ENCODE measurements around the gene NUTM1. TPM values are rescaled to one million over a fixed set of nuclear protein-coding genes. Genes with fewer than 3 reads are reported as not detected.
"Not testable (repeated sequence)": the region's sequence is repeated elsewhere in the genome, so short reads cannot be mapped to it uniquely, and the experiment has no call there.

Gene NUTM1
- total and polyA plus RNA-seq, 2 donors = 0.03 TPM; not detected in 1

DNA sequence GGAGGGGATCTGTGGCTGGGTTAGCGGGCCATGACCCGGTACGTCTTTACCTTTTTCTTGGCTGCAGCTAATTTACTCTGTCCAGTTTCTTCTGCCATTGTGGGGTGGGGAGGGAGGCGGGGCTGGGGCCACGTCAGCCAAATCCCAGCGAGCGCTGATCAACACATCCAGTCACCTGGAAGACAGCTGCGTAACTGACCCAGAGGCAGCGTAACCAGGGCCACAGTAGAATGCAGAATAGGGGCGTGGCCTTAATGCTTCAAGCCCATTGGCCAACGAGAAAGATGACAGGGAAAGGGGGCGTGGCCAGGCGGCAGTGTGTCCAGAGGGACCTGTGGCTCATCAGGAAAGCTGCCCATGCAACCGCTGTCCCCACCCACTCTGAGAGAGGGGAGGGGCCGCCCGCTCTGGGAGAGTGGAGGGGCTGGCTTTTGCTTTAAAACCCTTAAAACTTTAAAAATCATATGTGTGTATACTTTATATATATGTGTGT lies 46.5 kb downstream of the NUTM1 start:
- not testable (repeated sequence) for H3K36me3 ChIP-seq (ENCODE audit: insufficient read depth); H3K27ac ChIP-seq (ENCODE audit: low read depth); H3K4me1 ChIP-seq (ENCODE audit: insufficient read depth); DNase-seq (ENCODE audit: extremely low spot score); H3K4me3 ChIP-seq (ENCODE audit: low read depth, low read length)
- no CpG with 5 or more reads among the region's 16 CpGs for WGBS

DNA sequence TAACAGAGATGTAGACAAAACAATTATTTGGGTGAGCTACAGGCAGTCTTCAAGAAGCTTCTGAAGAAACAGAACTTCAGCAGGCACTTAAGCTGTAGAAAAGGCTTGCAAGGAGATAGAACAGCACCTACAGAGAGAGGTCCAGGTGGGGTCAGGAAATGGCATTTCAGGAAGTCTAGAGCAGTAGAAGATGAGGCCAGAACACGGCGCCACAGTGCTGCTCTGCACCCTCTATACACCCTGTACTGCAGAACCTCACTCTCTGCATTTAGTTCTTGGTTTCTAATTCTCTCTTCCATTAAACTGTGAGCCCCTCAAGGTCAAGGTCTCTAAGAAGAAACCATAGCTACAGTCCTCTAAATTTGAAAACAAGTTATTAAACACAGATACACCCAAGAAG lies 49.9 kb downstream of the NUTM1 start:
- not testable (repeated sequence) for H3K27ac ChIP-seq (ENCODE audit: low read depth); H3K36me3 ChIP-seq (ENCODE audit: insufficient read depth); DNase-seq (ENCODE audit: extremely low spot score); H3K4me3 ChIP-seq (ENCODE audit: low read depth, low read length); H3K4me1 ChIP-seq (ENCODE audit: insufficient read depth)
- WGBS = 92% methylated on average over 2 of the region's 2 CpGs

DNA sequence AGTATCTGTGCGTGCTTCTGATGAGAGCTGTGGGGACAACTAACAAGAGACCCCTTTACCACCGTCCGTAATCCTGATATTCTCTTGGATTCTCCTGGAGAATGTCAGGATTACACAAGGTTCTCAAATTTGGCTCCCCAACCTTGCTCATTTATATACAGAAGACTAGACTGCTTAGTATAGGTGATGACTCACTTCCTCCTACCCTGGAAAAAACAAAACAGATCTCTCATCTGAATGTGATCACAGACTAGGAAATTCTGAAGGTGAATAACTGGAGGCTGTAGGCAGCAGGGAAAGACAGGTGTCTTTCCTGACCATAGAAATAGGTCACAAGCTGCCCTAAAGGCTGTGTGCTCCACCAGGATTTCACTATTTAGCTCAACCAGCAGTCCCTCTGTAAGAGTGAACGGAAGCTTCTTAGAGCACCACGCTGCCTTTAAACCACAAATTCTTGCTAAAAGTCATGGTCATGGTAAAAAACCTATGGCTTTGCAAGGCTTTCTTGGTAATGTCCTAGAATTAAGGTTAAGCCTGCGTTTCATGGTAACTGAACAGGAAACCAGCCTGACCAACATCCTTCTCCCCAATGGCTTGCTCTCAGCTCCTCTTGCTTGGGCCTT lies 54.6 kb downstream of the NUTM1 start:
- H3K36me3 ChIP-seq (ENCODE audit: insufficient read depth); H3K4me3 ChIP-seq (ENCODE audit: low read depth, low read length); DNase-seq (ENCODE audit: extremely low spot score); H3K27ac ChIP-seq (ENCODE audit: low read depth); H3K4me1 ChIP-seq (ENCODE audit: insufficient read depth): not testable (repeated sequence)
- 82% methylated on average over 3 of the region's 6 CpGs for whole genome bisulfite sequencing

DNA sequence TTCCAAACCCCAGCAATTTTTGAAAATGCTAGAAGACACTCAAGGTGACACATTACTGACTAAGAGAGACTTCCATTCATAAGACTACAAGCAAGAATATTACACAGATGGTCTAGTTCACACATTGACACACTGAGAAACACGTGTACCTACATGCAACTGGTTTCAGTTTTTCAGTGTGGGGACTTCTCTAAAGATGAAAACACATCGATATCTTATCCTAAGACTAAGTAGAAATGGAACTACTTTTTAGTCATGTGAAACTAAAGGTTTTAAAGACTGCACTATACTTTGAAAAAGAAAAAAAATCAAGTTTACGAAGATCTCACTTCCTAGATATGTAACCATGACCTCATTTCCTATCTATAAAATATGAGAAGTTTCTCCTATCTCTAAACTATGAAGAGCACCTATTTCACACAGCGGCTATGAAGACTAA lies 60.1 kb downstream of the NUTM1 start:
- 85% methylated on average over 1 of the region's 4 CpGs for WGBS
- not testable (repeated sequence) for H3K36me3 ChIP-seq (ENCODE audit: insufficient read depth); H3K27ac ChIP-seq (ENCODE audit: low read depth); DNase-seq (ENCODE audit: extremely low spot score); H3K4me3 ChIP-seq (ENCODE audit: low read depth, low read length); H3K4me1 ChIP-seq (ENCODE audit: insufficient read depth)

DNA sequence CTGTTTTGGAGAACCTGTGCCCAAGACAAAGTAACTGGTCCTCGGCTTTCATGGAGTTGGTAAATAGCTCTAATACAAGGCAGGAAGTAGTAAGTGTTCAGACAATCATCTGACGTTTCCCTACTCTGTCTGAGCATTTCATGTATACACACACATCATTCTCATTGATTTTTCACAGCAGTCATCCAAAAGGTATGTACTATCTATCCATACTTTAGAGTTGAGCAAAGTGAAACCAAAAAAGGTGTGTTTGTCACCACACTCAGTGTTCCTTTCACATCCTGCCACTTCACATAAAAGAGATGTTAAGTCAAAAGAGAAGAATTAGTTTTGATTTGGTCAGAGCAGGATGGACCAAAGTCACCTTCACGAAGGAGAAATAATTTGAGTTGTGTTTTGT lies 60.8 kb downstream of the NUTM1 start:
- not testable (repeated sequence) for DNase-seq (ENCODE audit: extremely low spot score); H3K36me3 ChIP-seq (ENCODE audit: insufficient read depth)
- no CpG with 5 or more reads among the region's 3 CpGs for WGBS

More for the DNA sequence above, 60.8 kb downstream of the NUTM1 start:
- not testable (repeated sequence) for H3K27ac ChIP-seq (ENCODE audit: low read depth); H3K4me3 ChIP-seq (ENCODE audit: low read depth, low read length); H3K4me1 ChIP-seq (ENCODE audit: insufficient read depth)

Small RNA genes lying within 50 kb of the gene (small RNA-seq; reads per million reads assigned to genes)
- gene MIR1233-1 (not detected), gene RF00019 (not detected)

Other genes with a start within 250 kb of the NUTM1 start
- gene EMC7, start 241.5 kb upstream of the NUTM1 start, total RNA-seq = 26.2 TPM
- 80.4 TPM for gene EMC7, start 241.5 kb upstream of the NUTM1 start, polyA plus RNA-seq
- 1.9 TPM for gene PGBD4, start 241.2 kb upstream of the NUTM1 start, total RNA-seq
- 0.96 TPM for gene PGBD4, start 241.2 kb upstream of the NUTM1 start, polyA plus RNA-seq
- 143 TPM for gene KATNBL1, start 133.2 kb upstream of the NUTM1 start, total RNA-seq
- 15.3 TPM for gene KATNBL1, start 133.2 kb upstream of the NUTM1 start, polyA plus RNA-seq
- 77.0 TPM for gene EMC4, start 118.3 kb upstream of the NUTM1 start, total RNA-seq
- gene EMC4, start 118.3 kb upstream of the NUTM1 start, polyA plus RNA-seq = 135 TPM
- 22.2 TPM for gene SLC12A6, start 5.5 kb upstream of the NUTM1 start, total RNA-seq
- 6.6 TPM for gene SLC12A6, start 5.5 kb upstream of the NUTM1 start, polyA plus RNA-seq
- gene NOP10, start 179 bp upstream of the NUTM1 start, total RNA-seq = 129 TPM
- gene NOP10, start 179 bp upstream of the NUTM1 start, polyA plus RNA-seq = 169 TPM
- 12.2 TPM for gene LPCAT4, start 23.9 kb downstream of the NUTM1 start, total RNA-seq
- 32.5 TPM for gene LPCAT4, start 23.9 kb downstream of the NUTM1 start, polyA plus RNA-seq
- gene GOLGA8A, start 94.5 kb downstream of the NUTM1 start, total RNA-seq = 43.9 TPM
- gene GOLGA8A, start 94.5 kb downstream of the NUTM1 start, polyA plus RNA-seq = 13.3 TPM
- 24.2 TPM for gene GOLGA8B, start 240.3 kb downstream of the NUTM1 start, total RNA-seq
- 8.3 TPM for gene GOLGA8B, start 240.3 kb downstream of the NUTM1 start, polyA plus RNA-seq